Spleen (tissue), 11 donors: ENCODE data around the gene C1GALT1C1L. TPM values are rescaled to one million over a fixed set of nuclear protein-coding genes. Genes with fewer than 3 reads are reported as not detected.
A peak's percentile ranks its signal among the peaks of the same experiment; 100 is the strongest.

Experiments
- DNase-seq: peaks from one replicate; pipeline ENCODE4 v3.0.0-alpha.2; 2020
- H3K27ac ChIP-seq, 8 donors: fragments of 200-600 bp; sonication (generic) in 7 of 8; 1 replicate in 4 of 8; 2 replicates in 4 of 8; pipeline versions ENCODE4 v1.5.0 to v1.8.0; 2016 to 2021; ENCODE audit warnings: inconsistent platforms in 4 of 8, mild to moderate bottlenecking in 4 of 8, moderate library complexity in 1 of 8
- H3K27me3 ChIP-seq, 7 donors: fragments of 200-600 bp; sonication (generic) in 6 of 7; replicated peaks in 1 of 7; 1 replicate in 4 of 7; 2 replicates in 3 of 7; pipeline versions ENCODE4 v1.5.0 to v1.8.0; 2016 to 2021; ENCODE audit warnings: inconsistent platforms in 3 of 7, mild to moderate bottlenecking in 1 of 7
- H3K36me3 ChIP-seq, 6 donors: fragments of 200-600 bp; sonication (generic) in 5 of 6; 1 replicate in 4 of 6; 2 replicates in 2 of 6; pipeline versions ENCODE4 v1.5.0 to v1.8.0; 2016 to 2021; ENCODE audit warnings: inconsistent platforms in 2 of 6
- H3K4me1 ChIP-seq, 6 donors: fragments of 200-600 bp; sonication (generic) in 5 of 6; 1 replicate in 3 of 6; 2 replicates in 3 of 6; pipeline versions ENCODE4 v1.5.0 to v1.8.0; 2016 to 2021; ENCODE audit warnings: inconsistent platforms in 3 of 6
- H3K4me3 ChIP-seq, 8 donors: fragments of 200-600 bp; sonication (generic) in 7 of 8; 1 replicate in 4 of 8; 2 replicates in 4 of 8; pipeline versions ENCODE4 v1.5.0 to v1.8.0; 2016 to 2021; ENCODE audit warnings: inconsistent platforms in 4 of 8, mild to moderate bottlenecking in 4 of 8, moderate library complexity in 2 of 8
- H3K9me3 ChIP-seq, 8 donors: fragments of 200-600 bp; sonication (generic) in 7 of 8; 1 replicate in 4 of 8; 2 replicates in 4 of 8; pipeline versions ENCODE4 v1.5.0 to v1.8.0; 2016 to 2021; ENCODE audit warnings: inconsistent platforms in 4 of 8
- CTCF ChIP-seq, 11 experiments: fragments of 200-600 bp in 7 of 11; fragments of 450-650 bp in 4 of 11; sonication (generic) in 4 of 11; IDR thresholded peaks in 8 of 11; conservative IDR thresholded peaks in 3 of 11; 1 replicate in 7 of 11; 2 replicates in 4 of 11; pipeline versions ENCODE4 v1.4.0 to v1.8.0; 2016 to 2021; ENCODE audit warnings: antibody characterized with exemption in 11 of 11, inconsistent platforms in 4 of 11, mild to moderate bottlenecking in 1 of 11
- POLR2A ChIP-seq, 3 donors: fragments of 450-650 bp; IDR thresholded peaks; one replicate each; pipeline ENCODE4 v1.5.1; 2017; ENCODE audit warnings: antibody characterized with exemption in 3 of 3, mild to moderate bottlenecking in 1 of 3
- POLR2AphosphoS5 ChIP-seq, 3 donors: sonication (generic); formaldehyde crosslinking; IDR thresholded peaks; one replicate each; pipeline ENCODE4 v1.5.1; 2017; ENCODE audit warnings: antibody characterized with exemption in 3 of 3
- WGBS, 5 donors: extraction: QIAGEN DNeasy Blood & Tissue Kit in 3 of 5; methylation state at CpG; one replicate each; pipeline versions ENCODE4 v1.1.5 to v1.1.7; 2013 to 2018; 5-methylcytosine and 5-hydroxymethylcytosine counted together
- intact Hi-C: fragments of 100-400 bp; cut with DNase I; formaldehyde crosslinking; loops from one replicate; pipeline ENCODE4 v1.15.0; 2023; ENCODE audit warnings: low total_unique reads
- polyA plus RNA-seq, 3 donors: library from polyadenylated mRNA; stranded (reverse); fragments of 200-250 nt; gene quantifications; one replicate each; pipeline ENCODE4 v1.2.1, GENCODE V29; 2013
- total RNA-seq, 7 donors: library from RNA; depleted of rRNA in 3 of 7; stranded (reverse); fragments of >200 nt in 3 of 7; fragmentation: NEBNext Ultra II Directional in 4 of 7; extraction: Animal tissue kit (Norgen Biotek cat#: 25700) in 4 of 7; gene quantifications; one replicate each; pipeline versions ENCODE4 v1.1.0 to v1.2.1, GENCODE V29; 2016 to 2021
- donor health status: healthy with polysubstance abuse.
- donor health status: DM: no; HTN: no; CAD: no; lungs with moderate emphysema.
- donor health status: DM: no; HTN: no; CAD: no.
- donor health status: Bipolar disorder and iron deficiency.
- donor health status: healthy.
- donor health status: DM: no; HTN: no; CAD: no.
- donor health status: DM: yes; HTN: yes; CAD: no.

Gene C1GALT1C1L
- total and polyA plus RNA-seq, 10 donors = 0.10 to 0.85 (median 0.55) TPM; not detected in 1

- no peak overlapping the region for H3K27ac ChIP-seq
- no peak overlapping the region for H3K4me3 ChIP-seq
- peaks cover 0 to 5% (median 0%) of the 10 kb centered on the region in 6 donors for H3K36me3 ChIP-seq
- H3K27me3 ChIP-seq = no peaks in the 10 kb centered on the region
- peaks cover 0 to 3% (median 0%) of the 10 kb centered on the region in 6 donors for H3K4me1 ChIP-seq
- H3K9me3 ChIP-seq = no peaks in the 10 kb centered on the region
- intact Hi-C loops = no loop called here
- TF ChIP-seq POLR2A (IDR thresholded peaks at IDR 0.05) (no peak), CTCF (IDR thresholded peaks at IDR 0.05 in 8 of 11, conservative IDR thresholded peaks at IDR 0.05 in 3 of 11) (no peak)
- no peak for DNase-seq
These were observed 34.6 kb upstream of the C1GALT1C1L start for GRCh38 chr2:43710866-43711265.

GRCh38 chr2:43708891-43709290 lies 32.7 kb upstream of the C1GALT1C1L start:
- intact Hi-C loops = no loop called here
- Histone ChIP-seq H3K9me3 (no peaks in the 10 kb centered on the region), H3K27ac (no peak overlapping the region), H3K4me1 (peaks cover 0 to 3% (median 0%) of the 10 kb centered on the region in 6 donors), H3K36me3 (peaks cover 0 to 5% (median 0%) of the 10 kb centered on the region in 6 donors), H3K4me3 (no peak overlapping the region), H3K27me3 (no peaks in the 10 kb centered on the region)
- DNase-seq = no peak
- TF ChIP-seq CTCF (IDR thresholded peaks at IDR 0.05 in 8 of 11, conservative IDR thresholded peaks at IDR 0.05 in 3 of 11) = no peak

- H3K27me3 ChIP-seq = no peaks in the 10 kb centered on the region
- intact Hi-C loops = no loop called here
- no peak overlapping the region for H3K4me3 ChIP-seq
- H3K36me3 ChIP-seq = peaks cover 0 to 5% (median 0%) of the 10 kb centered on the region in 6 donors
- no peaks in the 10 kb centered on the region for H3K9me3 ChIP-seq
- H3K27ac ChIP-seq = peak overlapping the region in 3 of 8 donors; percentile 10 to 30 (median 25)
- H3K4me1 ChIP-seq = peaks cover 0 to 3% (median 0%) of the 10 kb centered on the region in 6 donors
- TF ChIP-seq POLR2AphosphoS5 (IDR thresholded peaks at IDR 0.05) = no peak
- no peak for TF ChIP-seq POLR2A (IDR thresholded peaks at IDR 0.05)
- TF ChIP-seq CTCF (IDR thresholded peaks at IDR 0.05 in 8 of 11, conservative IDR thresholded peaks at IDR 0.05 in 3 of 11) = no peak
- DNase-seq = no peak
- 79 to 87% (median 83%) methylated on average over 6 of the region's 6 CpGs for WGBS, 5 donors
These were observed 31.9 kb upstream of the C1GALT1C1L start for GRCh38 chr2:43708178-43708577.

- WGBS, 5 donors = 53 to 75% (median 59%) methylated on average over 7 of the region's 7 CpGs
These were observed 31.2 kb upstream of the C1GALT1C1L start for GRCh38 chr2:43707255-43708015.

More at GRCh38 chr2:43707255-43708015, 31.2 kb upstream of the C1GALT1C1L start:
- intact Hi-C loops = no loop called here
- no peak for DNase-seq
- H3K27me3 ChIP-seq = no peaks in the 10 kb centered on the region
- peaks cover 0 to 3% (median 0%) of the 10 kb centered on the region in 6 donors for H3K4me1 ChIP-seq
- peak overlapping the region in 3 of 8 donors; percentile 10 to 30 (median 25) for H3K27ac ChIP-seq
- TF ChIP-seq POLR2AphosphoS5 (IDR thresholded peaks at IDR 0.05) = no peak
- no peak for TF ChIP-seq CTCF (IDR thresholded peaks at IDR 0.05 in 8 of 11, conservative IDR thresholded peaks at IDR 0.05 in 3 of 11)
- TF ChIP-seq POLR2A (IDR thresholded peaks at IDR 0.05) = no peak
- H3K4me3 ChIP-seq = no peak overlapping the region
- H3K9me3 ChIP-seq = no peaks in the 10 kb centered on the region
- peaks cover 0 to 5% (median 0%) of the 10 kb centered on the region in 6 donors for H3K36me3 ChIP-seq
